ENCODE data around the gene KCND2. TPM values are rescaled to one million over a fixed set of nuclear protein-coding genes. Genes with fewer than 3 reads are reported as not detected.

KCND2 gene
- total and polyA plus RNA-seq, 11 donors, result 0.04 to 0.41 (median 0.16) TPM; not detected in 4

DNA sequence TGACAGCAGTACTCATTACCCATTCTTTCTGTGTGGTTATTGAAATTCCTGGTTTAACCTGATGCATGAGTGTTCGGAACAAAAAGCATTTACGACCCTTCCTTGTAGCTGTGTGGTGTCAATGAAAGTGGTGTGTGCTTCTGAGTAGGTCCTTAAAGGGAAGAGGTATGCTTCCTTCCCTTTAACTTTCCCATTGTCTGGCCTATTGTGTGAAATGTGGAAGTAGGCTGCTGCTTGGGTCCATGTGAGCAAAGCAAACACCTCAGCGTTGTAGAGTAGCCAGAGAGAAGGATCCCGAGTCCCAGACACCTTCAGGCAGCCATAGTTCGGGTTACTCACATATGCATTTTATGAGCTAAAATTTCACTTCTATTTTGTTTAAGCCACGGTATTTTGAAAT, 510.3 kb downstream of the KCND2 start:
- Histone ChIP-seq H3K36me3 (peaks cover 0 to 6% (median 0%) of the 10 kb centered on the region in 9 donors), H3K27me3 (no peaks in the 10 kb centered on the region), H3K4me1 (no peaks in the 10 kb centered on the region), H3K27ac (no peak overlapping the region), H3K9me3 (no peaks in the 10 kb centered on the region), H3K4me3 (no peak overlapping the region)
- no peak for DNase-seq
- no peak for ATAC-seq
- 87 to 91% (median 90%) methylated on average over 6 of the region's 6 CpGs for WGBS, 4 donors
- TF ChIP-seq, protein P1, sequence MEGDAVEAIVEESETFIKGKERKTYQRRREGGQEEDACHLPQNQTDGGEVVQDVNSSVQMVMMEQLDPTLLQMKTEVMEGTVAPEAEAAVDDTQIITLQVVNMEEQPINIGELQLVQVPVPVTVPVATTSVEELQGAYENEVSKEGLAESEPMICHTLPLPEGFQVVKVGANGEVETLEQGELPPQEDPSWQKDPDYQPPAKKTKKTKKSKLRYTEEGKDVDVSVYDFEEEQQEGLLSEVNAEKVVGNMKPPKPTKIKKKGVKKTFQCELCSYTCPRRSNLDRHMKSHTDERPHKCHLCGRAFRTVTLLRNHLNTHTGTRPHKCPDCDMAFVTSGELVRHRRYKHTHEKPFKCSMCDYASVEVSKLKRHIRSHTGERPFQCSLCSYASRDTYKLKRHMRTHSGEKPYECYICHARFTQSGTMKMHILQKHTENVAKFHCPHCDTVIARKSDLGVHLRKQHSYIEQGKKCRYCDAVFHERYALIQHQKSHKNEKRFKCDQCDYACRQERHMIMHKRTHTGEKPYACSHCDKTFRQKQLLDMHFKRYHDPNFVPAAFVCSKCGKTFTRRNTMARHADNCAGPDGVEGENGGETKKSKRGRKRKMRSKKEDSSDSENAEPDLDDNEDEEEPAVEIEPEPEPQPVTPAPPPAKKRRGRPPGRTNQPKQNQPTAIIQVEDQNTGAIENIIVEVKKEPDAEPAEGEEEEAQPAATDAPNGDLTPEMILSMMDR (IDR thresholded peaks at IDR 0.05), result no peak
- TF ChIP-seq POLR2A (IDR thresholded peaks at IDR 0.05), result no peak
- intact Hi-C loops (cut with DNase I), result loop anchor here in 1 of 10 donors (10.0 kb wide), 1 partner anchor 48 kb away; no protein-coding TSS in a partner anchor

DNA sequence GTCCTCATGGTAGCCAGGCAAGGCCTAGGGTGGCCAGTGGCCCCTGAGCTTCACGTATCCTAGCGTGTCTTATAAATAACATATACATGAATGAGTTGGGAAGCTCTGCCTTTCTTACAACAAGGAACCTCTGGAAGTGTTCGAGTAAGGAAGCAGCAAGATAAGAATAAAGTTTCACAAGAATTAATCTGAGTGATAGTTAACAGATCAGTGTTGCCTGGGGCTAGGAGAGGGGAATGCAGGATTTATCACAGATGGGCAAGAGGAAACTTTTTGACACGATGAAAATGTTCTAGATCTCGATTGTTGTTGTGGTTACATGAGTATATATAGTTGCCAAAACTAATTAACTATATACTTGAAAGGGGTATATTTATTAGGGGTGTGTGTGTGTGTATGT, 510.7 kb downstream of the KCND2 start:
- ATAC-seq (no peak), DNase-seq (no peak)
- Histone ChIP-seq H3K4me1 (no peaks in the 10 kb centered on the region), H3K4me3 (no peak overlapping the region), H3K27ac (no peak overlapping the region), H3K9me3 (no peaks in the 10 kb centered on the region), H3K36me3 (peaks cover 0 to 9% (median 0%) of the 10 kb centered on the region in 9 donors), H3K27me3 (no peaks in the 10 kb centered on the region)
- TF ChIP-seq, protein P1 (IDR thresholded peaks at IDR 0.05), result no peak
- no peak for TF ChIP-seq POLR2A (IDR thresholded peaks at IDR 0.05)
- intact Hi-C loops (cut with DNase I), result loop anchor here in 1 of 10 donors (10.0 kb wide), 1 partner anchor 49 kb away; no protein-coding TSS in a partner anchor
- 64 to 79% (median 70%) methylated on average over 5 of the region's 5 CpGs for WGBS, 4 donors

DNA sequence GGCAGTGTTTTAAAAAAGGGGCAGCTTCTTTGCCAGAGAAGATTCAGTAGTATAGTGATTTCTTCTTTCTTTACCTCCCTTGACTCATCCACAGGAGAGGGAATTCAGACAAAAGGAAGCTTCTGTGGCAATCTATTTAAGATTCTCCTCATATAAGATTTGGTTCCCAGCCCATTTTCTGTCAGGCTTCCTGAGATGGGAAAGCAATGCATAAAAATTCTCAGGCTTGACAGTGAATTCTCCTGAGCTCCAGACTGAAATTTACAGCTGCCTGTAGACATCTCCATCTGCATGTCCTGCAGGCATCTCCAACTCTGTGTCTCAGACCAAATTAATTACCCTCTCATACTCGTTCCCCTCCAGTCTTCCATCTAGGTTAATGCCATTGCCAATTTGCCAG, 512.1 kb downstream of the KCND2 start:
- DNase-seq (no peak), ATAC-seq (no peak)
- no peak for TF ChIP-seq POLR2A (IDR thresholded peaks at IDR 0.05)
- TF ChIP-seq, protein P1 (IDR thresholded peaks at IDR 0.05), result no peak
- intact Hi-C loops (cut with DNase I), result loop anchor here in 1 of 10 donors (10.0 kb wide), 1 partner anchor 50 kb away; no protein-coding TSS in a partner anchor
- no peaks in the 10 kb centered on the region for H3K4me1 ChIP-seq
- WGBS, 4 donors, result 54 to 80% (median 69%) methylated on average over 1 of the region's 1 CpG
- no peak overlapping the region for H3K27ac ChIP-seq
- H3K27me3 ChIP-seq, result no peaks in the 10 kb centered on the region
- peaks cover 0 to 11% (median 0%) of the 10 kb centered on the region in 9 donors for H3K36me3 ChIP-seq
- H3K4me3 ChIP-seq, result no peak overlapping the region
- no peaks in the 10 kb centered on the region for H3K9me3 ChIP-seq

DNA sequence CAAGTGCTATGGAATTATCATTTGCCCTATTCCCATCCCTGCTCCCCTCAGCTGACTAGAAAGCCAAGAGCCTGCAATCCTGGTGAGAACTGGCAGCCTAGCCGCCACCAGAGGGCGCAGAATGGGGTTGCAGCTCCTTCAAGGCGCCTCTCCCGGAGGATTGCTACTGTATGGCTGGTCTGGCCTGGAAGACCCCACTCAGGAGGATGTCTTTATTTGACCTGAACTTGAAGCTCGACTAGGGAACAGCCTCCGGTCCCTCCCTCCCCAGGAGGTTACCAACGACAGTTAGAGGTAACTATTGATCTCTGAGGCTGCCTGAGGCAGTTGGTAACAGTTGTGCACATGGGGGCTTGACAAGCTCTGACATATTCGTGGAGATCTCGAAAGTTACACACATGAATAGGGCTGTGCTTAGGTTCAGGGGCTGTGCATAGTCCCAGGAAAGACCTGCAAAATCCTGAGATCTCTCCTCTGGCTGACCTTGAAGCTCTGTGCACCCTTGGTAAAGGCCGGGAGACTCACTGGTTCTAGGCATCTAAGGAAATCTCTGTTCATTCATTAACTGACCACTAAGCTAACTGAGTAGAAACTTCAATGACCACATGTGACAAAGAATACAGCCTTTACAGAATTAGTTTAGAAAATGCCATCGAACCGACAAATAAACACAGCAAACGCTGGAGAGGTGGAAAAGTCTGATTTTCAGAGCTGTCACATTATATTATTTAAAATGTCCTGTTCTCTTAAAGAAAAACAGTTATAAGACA, 519.3 kb downstream of the KCND2 start:
- DNase-seq, result peak; percentile 65 to 83 (median 78)
- no peaks in the 10 kb centered on the region for H3K27me3 ChIP-seq
- peak in 3 of 4 donors; percentile 75 to 92 (median 89) for ATAC-seq
- WGBS, 4 donors, result 50 to 60% (median 54%) methylated on average over 12 to 13 of the region's 13 CpGs
- H3K27ac ChIP-seq, result no peak overlapping the region
- H3K4me3 ChIP-seq, result no peak overlapping the region
- TF ChIP-seq POLR2A (IDR thresholded peaks at IDR 0.05), result no peak
- TF ChIP-seq, protein P1 (IDR thresholded peaks at IDR 0.05), result peak; percentile 65 to 90 (median 80)
- intact Hi-C loops (cut with DNase I), result loop anchor here in 7 of 10 donors (5.0 to 10.0 kb wide), 4 partner anchors 65 to 315 kb away; partner anchors contain the start of gene TSPAN12 (in 2 of the 7)
- H3K9me3 ChIP-seq, result peaks cover 0 to 8% (median 0%) of the 10 kb centered on the region in 12 donors
- peaks cover 0 to 11% (median 0%) of the 10 kb centered on the region in 9 donors for H3K36me3 ChIP-seq
- H3K4me1 ChIP-seq, result peaks cover 0 to 27% (median 5%) of the 10 kb centered on the region in 12 donors
